Astrocyte of the hippocampus (primary cell): Measurements from ENCODE around the gene ALG2.
"Not testable (repeated sequence)": the region's sequence is repeated elsewhere in the genome, so short reads cannot be mapped to it uniquely, and the experiment has no call there.

Experiments
- DNase-seq: peaks from one replicate; pipeline ENCODE4 v3.0.0; 2011; ENCODE audit warnings: low read depth, low spot score

Gene ALG2

GRCh38 chr9:99238331-99238730, 16.6 kb upstream of the ALG2 start:
- no peak for DNase-seq

DNA sequence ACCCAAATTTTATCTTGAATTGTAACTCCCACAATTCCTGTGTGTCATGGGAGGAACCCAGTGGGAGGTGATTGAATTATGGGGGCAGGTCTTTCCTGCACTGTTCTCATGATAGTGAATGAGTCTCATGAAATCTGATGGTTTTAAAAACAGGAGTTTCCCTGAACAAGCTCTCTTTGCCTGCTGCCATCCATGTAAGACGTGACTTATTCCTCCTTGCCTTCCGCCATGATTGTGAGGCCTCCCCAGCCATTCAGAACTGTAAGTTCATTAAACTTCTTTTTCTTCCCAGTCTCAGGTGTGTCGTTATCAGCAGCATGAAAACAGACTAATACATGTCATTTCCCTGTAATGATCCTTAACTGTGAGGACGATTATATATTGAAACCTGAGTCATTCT, 16.1 kb upstream of the ALG2 start:
- DNase-seq: not testable (repeated sequence)

GRCh38 chr9:99237356-99237755, 15.6 kb upstream of the ALG2 start:
- peak; percentile 71 for DNase-seq

- no peak for DNase-seq
Measured at GRCh38 chr9:99235926-99236634, 14.3 kb upstream of the ALG2 start.

GRCh38 chr9:99235069-99235468, 13.3 kb upstream of the ALG2 start:
- DNase-seq: no peak

GRCh38 chr9:99234618-99235017, 12.9 kb upstream of the ALG2 start:
- no peak for DNase-seq

- DNase-seq: peak; percentile 32
Measured at GRCh38 chr9:99231711-99232110, 10.0 kb upstream of the ALG2 start.

- DNase-seq: no peak
Measured at GRCh38 chr9:99230206-99230605, 8.5 kb upstream of the ALG2 start.

- DNase-seq: no peak
Measured at GRCh38 chr9:99226054-99226453, 4.3 kb upstream of the ALG2 start.

DNA sequence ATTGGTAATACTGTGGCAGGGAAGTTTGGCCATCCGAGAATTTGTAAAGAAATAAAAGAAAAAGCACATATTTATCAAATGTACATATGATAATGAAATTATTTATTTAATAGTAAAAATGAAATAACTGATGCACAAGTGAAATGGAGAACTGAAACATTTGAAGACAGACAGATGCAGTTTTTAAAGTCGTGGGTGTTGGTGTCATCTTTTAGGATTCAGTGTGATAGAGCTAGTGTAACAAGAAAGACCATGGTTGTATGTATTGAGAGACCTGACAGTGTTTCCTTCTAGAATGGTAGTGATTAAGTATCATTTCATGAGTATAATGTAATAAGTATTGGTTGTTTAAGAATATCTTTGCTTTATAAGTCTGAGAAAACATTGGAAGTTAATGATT, 2.7 kb upstream of the ALG2 start:
- no peak for DNase-seq

DNA sequence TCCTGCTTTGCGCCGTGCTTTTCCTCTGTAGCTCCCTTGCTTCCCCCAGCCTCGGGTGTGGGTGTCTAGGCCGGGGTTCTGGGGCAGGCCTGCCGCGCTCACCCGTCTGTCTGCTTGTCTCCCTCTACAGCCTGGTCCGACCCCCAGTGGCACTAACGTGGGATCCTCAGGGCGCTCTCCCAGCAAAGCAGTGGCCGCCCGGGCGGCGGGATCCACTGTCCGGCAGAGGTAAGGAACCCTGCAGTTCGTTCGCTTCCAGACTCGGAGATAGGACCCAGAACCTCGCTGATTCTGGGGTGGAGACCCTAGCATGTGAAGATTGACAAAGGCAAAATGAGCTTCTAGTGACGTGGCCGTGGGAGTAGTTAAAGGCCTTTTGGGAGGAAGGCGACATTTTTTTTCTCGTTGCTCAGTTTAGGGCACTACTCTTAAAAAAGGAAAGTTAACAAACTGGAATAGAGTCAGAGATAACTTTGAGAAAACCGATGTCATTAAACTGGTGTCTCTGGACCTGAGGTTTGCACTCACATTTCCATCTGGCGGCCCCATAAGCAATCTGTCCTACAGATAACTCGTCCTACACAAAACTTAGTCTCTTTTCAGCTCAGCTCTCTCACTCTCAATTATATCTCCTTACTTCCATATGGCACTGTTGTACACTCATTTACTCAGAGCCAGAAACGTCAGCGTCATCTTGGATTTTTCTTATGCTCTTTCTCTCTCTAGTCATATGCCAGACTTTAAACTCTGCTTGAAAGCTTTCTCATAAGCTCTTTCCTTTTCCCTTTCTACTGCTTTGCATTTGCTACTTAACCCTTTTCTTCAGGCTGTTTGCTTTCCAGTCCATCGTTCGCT, 901 bp upstream of the ALG2 start:
- no peak for DNase-seq

DNA sequence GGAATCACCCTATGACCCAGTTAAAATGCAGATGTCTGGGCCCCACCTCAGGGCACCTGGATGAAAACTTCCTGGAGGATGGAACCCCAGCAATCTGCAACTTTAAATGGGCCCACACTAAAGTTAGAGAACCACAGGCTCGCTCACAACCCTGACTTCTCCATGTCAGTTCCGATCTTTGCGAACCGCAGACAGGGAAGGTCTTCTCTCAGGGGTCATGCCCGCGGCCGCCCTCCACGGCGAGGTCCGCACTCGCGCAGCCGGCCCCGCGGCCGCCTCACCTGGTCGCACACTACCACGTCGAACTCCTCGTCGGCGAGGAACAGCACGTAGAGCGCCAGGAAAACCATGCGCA, 499 bp downstream of the ALG2 start:
- DNase-seq: no peak

- no peak for DNase-seq
Measured at GRCh38 chr9:99220011-99220410, 1.7 kb downstream of the ALG2 start.

DNA sequence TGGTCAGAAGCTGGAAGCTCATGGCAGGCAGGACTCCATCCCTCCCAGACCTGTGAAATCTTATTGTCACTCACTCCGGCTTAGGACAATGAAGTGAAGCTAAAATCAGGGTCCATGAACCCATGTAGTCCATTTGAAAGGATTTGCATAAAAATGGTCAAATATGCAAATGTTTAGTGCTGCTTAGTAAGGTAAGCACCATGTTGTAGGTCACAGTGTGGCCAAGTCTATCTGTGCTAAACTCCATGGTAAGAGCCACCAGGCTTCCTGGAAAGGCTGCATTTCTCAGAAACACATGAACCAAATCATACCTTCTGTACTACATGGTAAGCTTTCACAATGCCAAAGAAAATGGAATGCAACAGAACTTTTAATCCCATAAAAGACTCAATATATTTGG, 5.7 kb downstream of the ALG2 start:
- DNase-seq: no peak

DNA sequence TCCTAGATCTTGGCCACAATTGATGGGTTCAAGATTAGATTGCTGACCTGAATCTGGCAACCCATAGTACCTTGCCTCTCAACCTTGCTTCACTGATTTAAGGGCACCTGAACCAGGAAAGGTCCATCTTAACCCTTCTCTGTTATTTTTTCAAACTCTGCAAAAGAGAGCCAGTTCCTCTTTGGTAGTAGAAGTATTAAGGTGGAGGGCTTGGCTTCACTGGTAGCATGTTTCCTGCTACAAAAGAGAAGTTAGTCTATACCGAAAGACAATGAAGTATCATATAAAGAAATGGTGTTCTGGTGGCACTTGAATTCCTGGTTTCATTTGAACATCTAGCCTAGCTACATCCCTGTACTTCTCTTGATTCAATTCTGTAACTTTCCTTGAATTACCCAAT, 8.5 kb downstream of the ALG2 start:
- no peak for DNase-seq

DNA sequence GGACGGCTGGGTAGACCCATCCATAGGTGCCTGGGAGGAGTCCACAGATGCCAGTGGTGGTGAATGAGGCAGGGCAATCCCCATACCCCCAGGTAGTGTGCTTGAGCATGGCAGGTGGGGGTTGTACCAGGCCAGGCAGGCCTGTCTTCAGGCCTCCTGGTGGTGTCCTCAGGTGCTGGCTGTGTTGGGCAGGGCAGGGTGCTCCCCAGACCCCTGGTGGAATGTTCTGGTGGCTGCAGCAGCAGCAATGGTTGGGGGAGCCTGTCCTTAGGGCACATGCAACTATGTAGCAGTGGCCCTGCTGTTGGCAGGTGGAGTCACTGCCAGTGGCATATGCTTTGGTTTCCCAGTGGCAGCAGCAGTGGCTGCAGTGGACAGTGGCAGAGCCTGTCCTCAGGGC, 10.0 kb downstream of the ALG2 start:
- DNase-seq: no peak

GRCh38 chr9:99210572-99210971, 11.2 kb downstream of the ALG2 start:
- DNase-seq: no peak

GRCh38 chr9:99201603-99202002, 20.1 kb downstream of the ALG2 start:
- no peak for DNase-seq

DNA sequence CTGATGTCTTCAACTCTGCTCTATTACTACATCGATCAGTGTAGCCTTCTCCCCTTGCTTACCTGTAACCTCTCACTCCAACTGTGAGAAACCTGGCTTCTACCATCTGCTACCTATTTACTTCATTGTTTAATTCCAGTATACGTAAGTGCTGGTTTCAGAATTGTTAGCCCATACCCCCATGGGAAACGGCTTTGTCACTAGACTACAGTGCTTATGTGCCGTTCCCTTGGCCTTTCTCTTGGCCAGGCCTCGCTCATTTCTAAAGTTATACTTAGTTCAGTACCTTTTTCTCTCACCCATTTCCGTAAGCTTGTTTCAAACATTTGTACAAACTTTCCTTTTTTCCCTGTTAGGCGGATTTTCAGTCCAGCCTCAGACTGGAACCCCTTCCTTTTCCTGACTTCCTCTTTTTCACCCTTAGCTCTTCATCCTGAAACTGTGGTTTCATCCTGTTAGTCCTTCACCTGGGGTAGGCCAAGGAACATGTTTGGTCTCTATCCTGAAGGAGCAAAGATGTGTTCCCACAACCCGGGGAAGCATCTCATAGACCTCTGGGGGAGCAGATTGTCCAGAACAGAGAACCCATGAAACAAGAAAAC, 21.7 kb downstream of the ALG2 start:
- no peak for DNase-seq

GRCh38 chr9:99197987-99198386, 23.8 kb downstream of the ALG2 start:
- DNase-seq: no peak

DNA sequence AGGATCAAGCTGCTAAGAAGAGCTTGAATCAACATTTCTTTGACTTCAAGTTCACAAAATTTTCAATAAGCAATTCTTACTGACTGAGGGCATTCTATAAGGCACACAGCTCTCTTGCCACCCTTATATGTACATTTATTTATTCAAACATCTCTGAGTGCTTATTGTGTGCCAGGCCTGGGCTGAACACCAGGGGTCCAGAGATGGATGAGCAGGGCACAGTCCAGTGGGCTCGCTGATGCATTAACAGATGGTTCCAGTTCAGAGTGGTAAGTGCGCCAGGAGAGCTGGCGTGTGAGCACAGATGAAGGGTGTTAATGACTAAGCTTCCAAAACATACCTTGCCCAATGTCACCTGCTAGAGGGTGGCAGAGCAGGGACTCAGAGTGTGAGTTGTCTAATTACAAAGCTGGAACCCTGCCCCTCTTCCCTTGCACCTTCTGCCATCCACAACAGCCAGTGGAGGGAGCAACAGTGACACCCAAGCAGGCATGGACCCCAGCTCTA, 24.6 kb downstream of the ALG2 start:
- DNase-seq: no peak

DNA sequence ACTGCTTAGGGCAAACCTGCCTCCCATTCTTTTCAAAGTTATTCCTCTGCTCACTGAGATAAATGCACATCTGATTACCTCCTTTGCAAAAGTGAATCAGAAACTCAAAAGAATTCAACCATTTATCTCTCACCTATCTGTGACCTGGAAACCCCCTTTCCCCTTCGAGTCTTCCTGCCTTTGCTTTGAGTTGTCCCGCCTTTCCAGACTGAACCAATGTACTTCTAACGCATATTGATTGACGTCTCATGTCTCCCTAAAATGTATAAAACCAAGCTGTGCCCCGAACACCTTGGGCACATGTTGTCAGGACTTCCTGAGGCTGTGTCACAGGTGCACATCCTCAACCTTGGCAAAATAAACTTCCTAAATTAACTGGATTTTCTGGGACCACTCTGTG, 25.3 kb downstream of the ALG2 start:
- not testable (repeated sequence) for DNase-seq

GRCh38 chr9:99193466-99193821, 28.3 kb downstream of the ALG2 start:
- no peak for DNase-seq
